Effector CD4-positive, alpha-beta T cell (primary cell): Measurements from ENCODE around the gene AP1B1.

Source experiments
- DNase-seq: peaks from one replicate; pipeline ENCODE4 v3.0.0-alpha.2; 2020

Gene AP1B1

GRCh38 chr22:29330753-29331152, 57.6 kb downstream of the AP1B1 start:
- no peak for DNase-seq

GRCh38 chr22:29330291-29330690, 58.1 kb downstream of the AP1B1 start:
- DNase-seq, result no peak

GRCh38 chr22:29329581-29329980, 58.8 kb downstream of the AP1B1 start:
- DNase-seq, result no peak

- DNase-seq, result no peak
Measured at GRCh38 chr22:29328566-29329500, 59.5 kb downstream of the AP1B1 start.

- DNase-seq, result no peak
Measured at GRCh38 chr22:29328055-29328454, 60.3 kb downstream of the AP1B1 start.

GRCh38 chr22:29327089-29327764, 61.1 kb downstream of the AP1B1 start:
- no peak for DNase-seq

- no peak for DNase-seq
Measured at GRCh38 chr22:29326481-29326880, 61.9 kb downstream of the AP1B1 start.

- DNase-seq, result no peak
Measured at GRCh38 chr22:29325785-29326315, 62.5 kb downstream of the AP1B1 start.

GRCh38 chr22:29325356-29325755, 63.0 kb downstream of the AP1B1 start:
- DNase-seq, result no peak

- DNase-seq, result no peak
Measured at GRCh38 chr22:29323641-29324040, 64.7 kb downstream of the AP1B1 start.

GRCh38 chr22:29320546-29320945, 67.8 kb downstream of the AP1B1 start:
- no peak for DNase-seq

GRCh38 chr22:29319072-29319471, 69.3 kb downstream of the AP1B1 start:
- no peak for DNase-seq

GRCh38 chr22:29317827-29318454, 70.4 kb downstream of the AP1B1 start:
- no peak for DNase-seq

GRCh38 chr22:29316141-29316828, 72.1 kb downstream of the AP1B1 start:
- no peak for DNase-seq

GRCh38 chr22:29315286-29316140, 72.9 kb downstream of the AP1B1 start, which contains the start of gene RASL10A:
RASL10A (minus strand) TSS chr22:29315697; CDS start chr22:29315246, 451 bp downstream.
- no peak for DNase-seq

GRCh38 chr22:29314537-29315285, 73.7 kb downstream of the AP1B1 start:
- no peak for DNase-seq

GRCh38 chr22:29313576-29314466, 74.5 kb downstream of the AP1B1 start:
- DNase-seq, result no peak

GRCh38 chr22:29313126-29313575, 75.2 kb downstream of the AP1B1 start:
- no peak for DNase-seq
